HG03025 (cell line): Measurements from ENCODE around the gene CACNA1D.

ENCODE experiments used
- ATAC-seq: cut with Tn5 transposase; IDR thresholded peaks from one replicate; pipeline ENCODE4 v1.9.1; 2021; ENCODE audit warnings: mild to moderate bottlenecking, moderate library complexity; ENCODE audit not compliant: unreplicated experiment, low FRiP score

CACNA1D gene

GRCh38 chr3:53800041-53800906 is 305.9 kb downstream of the CACNA1D start:
- ATAC-seq: no peak

GRCh38 chr3:53801319-53801718 is 306.9 kb downstream of the CACNA1D start:
- ATAC-seq: no peak

GRCh38 chr3:53802256-53802880 is 308.0 kb downstream of the CACNA1D start:
- no peak for ATAC-seq

GRCh38 chr3:53803124-53803815 is 308.9 kb downstream of the CACNA1D start:
- no peak for ATAC-seq

- ATAC-seq: no peak
Measured at GRCh38 chr3:53803816-53804695, 309.6 kb downstream of the CACNA1D start.

GRCh38 chr3:53804697-53805462 is 310.5 kb downstream of the CACNA1D start:
- ATAC-seq: no peak

GRCh38 chr3:53805463-53806159 is 311.2 kb downstream of the CACNA1D start:
- ATAC-seq: no peak

GRCh38 chr3:53806182-53807116 is 312.0 kb downstream of the CACNA1D start:
- no peak for ATAC-seq

GRCh38 chr3:53807117-53807810 is 312.9 kb downstream of the CACNA1D start:
- ATAC-seq: no peak

GRCh38 chr3:53808496-53808895 is 314.1 kb downstream of the CACNA1D start:
- ATAC-seq: no peak

- no peak for ATAC-seq
Measured at GRCh38 chr3:53809267-53809666, 314.9 kb downstream of the CACNA1D start.

- no peak for ATAC-seq
Measured at GRCh38 chr3:53809764-53810400, 315.5 kb downstream of the CACNA1D start.

- ATAC-seq: no peak
Measured at GRCh38 chr3:53811143-53811927, 316.9 kb downstream of the CACNA1D start.

- no peak for ATAC-seq
Measured at GRCh38 chr3:53812434-53812833, 318.0 kb downstream of the CACNA1D start.

- no peak for ATAC-seq
Measured at GRCh38 chr3:53813229-53813628, 318.8 kb downstream of the CACNA1D start.

GRCh38 chr3:53813876-53814275 is 319.5 kb downstream of the CACNA1D start:
- ATAC-seq: no peak
